Ishikawa (cell line): ENCODE measurements around the gene HTR3B.

Source experiments
- CEBPB ChIP-seq: IDR thresholded peaks from 2 replicates; pipeline ENCODE4 v1.6.1; 2012
- CREB1 ChIP-seq: IDR thresholded peaks from 2 replicates; pipeline ENCODE4 v1.6.1; 2012; ENCODE audit warnings: low read depth
- EGR1 ChIP-seq: IDR thresholded peaks from 2 replicates; pipeline ENCODE4 v1.6.1; 2012
- EP300 ChIP-seq: IDR thresholded peaks from 2 replicates; pipeline ENCODE4 v1.6.1; 2012; ENCODE audit warnings: borderline replicate concordance
- FOXM1 ChIP-seq: IDR thresholded peaks from 2 replicates; pipeline ENCODE4 v1.6.1; 2012; ENCODE audit warnings: low read depth, borderline replicate concordance
- NFIC ChIP-seq: IDR thresholded peaks from 2 replicates; pipeline ENCODE4 v1.6.1; 2012
- RAD21 ChIP-seq: IDR thresholded peaks from 2 replicates; pipeline ENCODE4 v1.6.1; 2012; ENCODE audit warnings: low read depth
- TAF1 ChIP-seq: IDR thresholded peaks from 2 replicates; pipeline ENCODE4 v1.6.1; 2012; ENCODE audit warnings: low read depth, mild to moderate bottlenecking
- YY1 ChIP-seq: IDR thresholded peaks from 2 replicates; pipeline ENCODE4 v1.6.1; 2012; ENCODE audit warnings: low read depth
- ZBTB7A ChIP-seq: IDR thresholded peaks from 2 replicates; pipeline ENCODE4 v1.6.1; 2012; ENCODE audit warnings: low read depth
- TF ChIP-seq, protein P1 (sequence below): IDR thresholded peaks from 2 replicates; pipeline ENCODE4 v1.6.1; 2012
- TF ChIP-seq, protein P2 (sequence below): IDR thresholded peaks from 2 replicates; pipeline ENCODE4 v1.6.1; 2012
- TF ChIP-seq, protein P3 (sequence below): IDR thresholded peaks from 2 replicates; pipeline ENCODE4 v1.6.1; 2012; ENCODE audit warnings: low read depth, mild to moderate bottlenecking

DNA sequence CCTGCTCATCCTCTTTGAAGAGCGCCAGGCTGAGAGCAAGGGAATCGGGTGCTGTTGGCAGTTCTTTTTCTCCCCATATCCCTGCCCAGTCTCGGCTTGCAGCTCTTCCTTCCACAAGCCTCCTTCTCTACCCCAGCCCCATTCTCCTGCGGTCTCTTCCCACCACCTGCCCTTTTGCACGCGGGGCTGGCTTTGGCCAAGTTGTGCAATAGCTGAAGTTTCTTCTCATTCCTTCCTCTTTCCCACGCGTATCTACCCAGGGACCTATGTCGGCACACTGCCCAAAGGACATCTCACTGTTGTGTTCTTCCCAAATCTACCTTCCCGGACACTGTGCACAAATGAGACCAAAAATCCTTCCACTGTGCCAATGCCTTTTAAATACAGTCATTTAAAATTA, 48.0 kb downstream of the HTR3B start:
- no peak for TF ChIP-seq ZBTB7A
- no peak for TF ChIP-seq NFIC
- no peak for TF ChIP-seq CREB1
- TF ChIP-seq CEBPB: no peak
- TF ChIP-seq EP300: no peak
- TF ChIP-seq YY1: no peak
- TF ChIP-seq, protein P1, sequence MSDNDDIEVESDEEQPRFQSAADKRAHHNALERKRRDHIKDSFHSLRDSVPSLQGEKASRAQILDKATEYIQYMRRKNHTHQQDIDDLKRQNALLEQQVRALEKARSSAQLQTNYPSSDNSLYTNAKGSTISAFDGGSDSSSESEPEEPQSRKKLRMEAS: no peak
- TF ChIP-seq EGR1: no peak
- no peak for TF ChIP-seq TAF1
- TF ChIP-seq, protein P2, sequence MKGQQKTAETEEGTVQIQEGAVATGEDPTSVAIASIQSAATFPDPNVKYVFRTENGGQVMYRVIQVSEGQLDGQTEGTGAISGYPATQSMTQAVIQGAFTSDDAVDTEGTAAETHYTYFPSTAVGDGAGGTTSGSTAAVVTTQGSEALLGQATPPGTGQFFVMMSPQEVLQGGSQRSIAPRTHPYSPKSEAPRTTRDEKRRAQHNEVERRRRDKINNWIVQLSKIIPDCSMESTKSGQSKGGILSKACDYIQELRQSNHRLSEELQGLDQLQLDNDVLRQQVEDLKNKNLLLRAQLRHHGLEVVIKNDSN: no peak
- no peak for TF ChIP-seq FOXM1
- TF ChIP-seq RAD21: no peak
- TF ChIP-seq, protein P3, sequence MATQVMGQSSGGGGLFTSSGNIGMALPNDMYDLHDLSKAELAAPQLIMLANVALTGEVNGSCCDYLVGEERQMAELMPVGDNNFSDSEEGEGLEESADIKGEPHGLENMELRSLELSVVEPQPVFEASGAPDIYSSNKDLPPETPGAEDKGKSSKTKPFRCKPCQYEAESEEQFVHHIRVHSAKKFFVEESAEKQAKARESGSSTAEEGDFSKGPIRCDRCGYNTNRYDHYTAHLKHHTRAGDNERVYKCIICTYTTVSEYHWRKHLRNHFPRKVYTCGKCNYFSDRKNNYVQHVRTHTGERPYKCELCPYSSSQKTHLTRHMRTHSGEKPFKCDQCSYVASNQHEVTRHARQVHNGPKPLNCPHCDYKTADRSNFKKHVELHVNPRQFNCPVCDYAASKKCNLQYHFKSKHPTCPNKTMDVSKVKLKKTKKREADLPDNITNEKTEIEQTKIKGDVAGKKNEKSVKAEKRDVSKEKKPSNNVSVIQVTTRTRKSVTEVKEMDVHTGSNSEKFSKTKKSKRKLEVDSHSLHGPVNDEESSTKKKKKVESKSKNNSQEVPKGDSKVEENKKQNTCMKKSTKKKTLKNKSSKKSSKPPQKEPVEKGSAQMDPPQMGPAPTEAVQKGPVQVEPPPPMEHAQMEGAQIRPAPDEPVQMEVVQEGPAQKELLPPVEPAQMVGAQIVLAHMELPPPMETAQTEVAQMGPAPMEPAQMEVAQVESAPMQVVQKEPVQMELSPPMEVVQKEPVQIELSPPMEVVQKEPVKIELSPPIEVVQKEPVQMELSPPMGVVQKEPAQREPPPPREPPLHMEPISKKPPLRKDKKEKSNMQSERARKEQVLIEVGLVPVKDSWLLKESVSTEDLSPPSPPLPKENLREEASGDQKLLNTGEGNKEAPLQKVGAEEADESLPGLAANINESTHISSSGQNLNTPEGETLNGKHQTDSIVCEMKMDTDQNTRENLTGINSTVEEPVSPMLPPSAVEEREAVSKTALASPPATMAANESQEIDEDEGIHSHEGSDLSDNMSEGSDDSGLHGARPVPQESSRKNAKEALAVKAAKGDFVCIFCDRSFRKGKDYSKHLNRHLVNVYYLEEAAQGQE: no peak
